Measurements from ENCODE around the gene PHF19. TPM values are rescaled to one million over a fixed set of nuclear protein-coding genes. Genes with fewer than 3 reads are reported as not detected.

Gene PHF19
- total RNA-seq, 2 experiments from 2014 or later: 60.3 to 63.0 TPM

GRCh38 chr9:120818595-120818994 is 58.4 kb downstream of the PHF19 start:
- no peak overlapping the region for H3K4me3 Mint-ChIP-seq
- no peaks in the 10 kb centered on the region for H3K27me3 Mint-ChIP-seq
- H3K4me3 ChIP-seq (ENCODE audit: low read length): no peak overlapping the region
- intact Hi-C loops (cut with DNase I, micrococcal nuclease): no loop called here
- H3K4me1 Mint-ChIP-seq (ENCODE audit: low read depth): no peaks in the 10 kb centered on the region
- DNase-seq (no peak), ATAC-seq (ENCODE audit: poor library complexity) (no peak)
- ChIA-PET POLR2A (no interaction called here), CTCF (no interaction called here)
- H3K27me3 ChIP-seq (ENCODE audit: control insufficient read depth in 1 of 2, insufficient read depth in 2 of 2, low read length in 2 of 2): no peaks in the 10 kb centered on the region
- H3K9me3 Mint-ChIP-seq: no peaks in the 10 kb centered on the region
- no peak overlapping the region for H3K27ac Mint-ChIP-seq
- TF ChIP-seq, protein P1, sequence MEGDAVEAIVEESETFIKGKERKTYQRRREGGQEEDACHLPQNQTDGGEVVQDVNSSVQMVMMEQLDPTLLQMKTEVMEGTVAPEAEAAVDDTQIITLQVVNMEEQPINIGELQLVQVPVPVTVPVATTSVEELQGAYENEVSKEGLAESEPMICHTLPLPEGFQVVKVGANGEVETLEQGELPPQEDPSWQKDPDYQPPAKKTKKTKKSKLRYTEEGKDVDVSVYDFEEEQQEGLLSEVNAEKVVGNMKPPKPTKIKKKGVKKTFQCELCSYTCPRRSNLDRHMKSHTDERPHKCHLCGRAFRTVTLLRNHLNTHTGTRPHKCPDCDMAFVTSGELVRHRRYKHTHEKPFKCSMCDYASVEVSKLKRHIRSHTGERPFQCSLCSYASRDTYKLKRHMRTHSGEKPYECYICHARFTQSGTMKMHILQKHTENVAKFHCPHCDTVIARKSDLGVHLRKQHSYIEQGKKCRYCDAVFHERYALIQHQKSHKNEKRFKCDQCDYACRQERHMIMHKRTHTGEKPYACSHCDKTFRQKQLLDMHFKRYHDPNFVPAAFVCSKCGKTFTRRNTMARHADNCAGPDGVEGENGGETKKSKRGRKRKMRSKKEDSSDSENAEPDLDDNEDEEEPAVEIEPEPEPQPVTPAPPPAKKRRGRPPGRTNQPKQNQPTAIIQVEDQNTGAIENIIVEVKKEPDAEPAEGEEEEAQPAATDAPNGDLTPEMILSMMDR (IDR thresholded peaks at IDR 0.05): no peak
- peaks cover 42% of the 10 kb centered on the region for H3K36me3 ChIP-seq (ENCODE audit: insufficient read depth, low read length)
- no peaks in the 10 kb centered on the region for H3K4me1 ChIP-seq (ENCODE audit: insufficient read depth, low read length)
- H3K9me3 ChIP-seq (ENCODE audit: control insufficient read depth in 1 of 2, insufficient read depth in 1 of 2, low read length in 2 of 2): no peaks in the 10 kb centered on the region
- no peak overlapping the region for H3K27ac ChIP-seq (ENCODE audit: low read depth in 1 of 2, low read length in 2 of 2)
- peaks cover 86% of the 10 kb centered on the region for H3K36me3 Mint-ChIP-seq (ENCODE audit: low read depth)

DNA sequence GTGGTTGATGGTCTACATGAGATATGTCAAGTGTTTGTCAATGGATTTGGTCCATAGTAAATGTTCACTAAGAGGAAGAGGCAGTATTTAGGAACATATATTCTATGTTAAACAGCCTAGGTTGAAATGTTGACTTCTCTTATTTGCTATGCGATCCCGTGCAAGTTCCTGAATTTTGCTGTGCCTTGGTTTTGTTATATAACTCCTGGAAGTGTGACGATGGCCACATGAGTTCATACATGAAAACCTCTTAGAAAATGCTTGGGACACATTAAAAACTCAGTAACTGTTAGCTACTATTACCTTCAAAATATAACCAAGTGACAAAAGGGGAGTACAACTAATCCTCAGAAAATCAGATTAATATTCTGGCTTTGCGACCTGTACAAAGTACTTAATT is 61.9 kb downstream of the PHF19 start:
- ChIA-PET POLR2A (interaction anchor here (1.0 kb wide), 1 partner anchor 28 kb away, joined by 3 read pairs; the partner anchor contains the start of gene PSMD5), CTCF (no interaction called here)
- DNase-seq (no peak), ATAC-seq (ENCODE audit: poor library complexity) (no peak)
- no peak overlapping the region for H3K4me3 Mint-ChIP-seq
- no peak overlapping the region for H3K4me3 ChIP-seq (ENCODE audit: low read length)
- H3K36me3 Mint-ChIP-seq (ENCODE audit: low read depth): peaks cover 77% of the 10 kb centered on the region
- H3K27me3 ChIP-seq (ENCODE audit: control insufficient read depth in 1 of 2, insufficient read depth in 2 of 2, low read length in 2 of 2): no peaks in the 10 kb centered on the region
- peaks cover 0 to 2% of the 10 kb centered on the region in 2 experiments for H3K9me3 ChIP-seq (ENCODE audit: control insufficient read depth in 1 of 2, insufficient read depth in 1 of 2, low read length in 2 of 2)
- H3K4me1 ChIP-seq (ENCODE audit: insufficient read depth, low read length): no peaks in the 10 kb centered on the region
- H3K4me1 Mint-ChIP-seq (ENCODE audit: low read depth): no peaks in the 10 kb centered on the region
- H3K9me3 Mint-ChIP-seq: peaks cover 5% of the 10 kb centered on the region
- intact Hi-C loops (cut with DNase I, micrococcal nuclease): no loop called here
- H3K27ac ChIP-seq (ENCODE audit: low read depth in 1 of 2, low read length in 2 of 2): no peak overlapping the region
- H3K27me3 Mint-ChIP-seq: no peaks in the 10 kb centered on the region
- H3K27ac Mint-ChIP-seq: no peak overlapping the region
- peaks cover 29% of the 10 kb centered on the region for H3K36me3 ChIP-seq (ENCODE audit: insufficient read depth, low read length)
- TF ChIP-seq, protein P1 (IDR thresholded peaks at IDR 0.05): no peak

DNA sequence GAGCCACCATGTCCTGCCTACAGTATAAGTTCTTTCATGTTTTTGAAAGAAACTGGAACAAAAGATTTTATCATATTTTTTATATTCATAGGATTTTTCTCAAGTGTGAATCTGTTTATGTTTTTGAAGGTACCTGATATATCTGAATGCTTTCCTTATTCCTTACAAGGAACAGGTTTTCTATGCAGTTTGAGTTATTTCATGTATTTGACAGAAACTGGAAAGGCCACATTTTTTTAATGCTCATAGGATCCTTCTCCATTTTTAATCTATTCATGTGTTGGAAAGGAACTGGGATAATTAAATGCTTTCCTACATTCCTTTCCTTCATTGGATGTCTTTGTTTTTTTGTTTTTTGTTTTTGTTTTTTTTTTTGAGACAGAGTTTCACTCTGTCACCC is 68.1 kb downstream of the PHF19 start:
- Mint-ChIP-seq H3K9me3 (peaks cover 20% of the 10 kb centered on the region), H3K27ac (no peak overlapping the region), H3K4me1 (ENCODE audit: low read depth) (no peaks in the 10 kb centered on the region), H3K27me3 (no peaks in the 10 kb centered on the region), H3K4me3 (no peak overlapping the region), H3K36me3 (ENCODE audit: low read depth) (peaks cover 59% of the 10 kb centered on the region)
- no peak overlapping the region for H3K4me3 ChIP-seq (ENCODE audit: low read length)
- ChIA-PET POLR2A (no interaction called here), CTCF (no interaction called here)
- H3K36me3 ChIP-seq (ENCODE audit: insufficient read depth, low read length): no peaks in the 10 kb centered on the region
- TF ChIP-seq, protein P1 (IDR thresholded peaks at IDR 0.05): no peak
- no peaks in the 10 kb centered on the region for H3K4me1 ChIP-seq (ENCODE audit: insufficient read depth, low read length)
- H3K27ac ChIP-seq (ENCODE audit: low read depth in 1 of 2, low read length in 2 of 2): no peak overlapping the region
- H3K27me3 ChIP-seq (ENCODE audit: control insufficient read depth in 1 of 2, insufficient read depth in 2 of 2, low read length in 2 of 2): no peaks in the 10 kb centered on the region
- no peak for ATAC-seq (ENCODE audit: poor library complexity)
- intact Hi-C loops (cut with DNase I, micrococcal nuclease): no loop called here
- H3K9me3 ChIP-seq (ENCODE audit: control insufficient read depth in 1 of 2, insufficient read depth in 1 of 2, low read length in 2 of 2): peaks cover 35 to 43% of the 10 kb centered on the region in 2 experiments
- no peak for DNase-seq

Data from CD4-positive, alpha-beta T cell (primary cell).